ENCODE data around the gene GJD4.

- TF ChIP-seq POLR2A (IDR thresholded peaks at IDR 0.05; ENCODE audit: low read depth, low read length) (no peak), SPI1 (IDR thresholded peaks at IDR 0.05; ENCODE audit: low read depth, low read length) (no peak), POLR2AphosphoS5 (IDR thresholded peaks at IDR 0.05; ENCODE audit: low read depth, low read length) (no peak), TAF1 (IDR thresholded peaks at IDR 0.05; ENCODE audit: low read depth, low read length) (no peak), POU2F2 (IDR thresholded peaks at IDR 0.05; ENCODE audit: low read depth, low read length) (no peak)
These were observed 21.9 kb downstream of the GJD4 start for GRCh38 chr10:35626971-35627507.
